HepG2 (cell line): ENCODE measurements around the gene SYNM. TPM values are rescaled to one million over a fixed set of nuclear protein-coding genes. Genes with fewer than 3 reads are reported as not detected.

Experiments
- ATAC-seq: fragments of 200-7000 bp; cut with Tn5 transposase; 3 replicates; pipeline ENCODE4 v1.9.1; 2020; ENCODE audit warnings: mild to moderate bottlenecking, moderate library complexity
- BruUV-seq: library from RNA; stranded (reverse); fragments of 400-500 nt; replicated peaks from 2 replicates; lab custom pipeline; 2021; lab: Mats Ljungman, UMichigan
- CTCF ChIA-PET: fragments of 300-600 bp; formaldehyde crosslinking; extraction: SDS; loops from one replicate; lab custom pipeline; 2021; ENCODE audit warnings: low total read pairs, inconsistent platforms, low intra/inter-chr PET ratio; lab: Yijun Ruan, JAX
- POLR2A ChIA-PET: fragments of 350-600 bp; sonication (Branson Sonifier 250); formaldehyde crosslinking; loops from one replicate; lab custom pipeline; 2020; ENCODE audit warnings: antibody characterized with exemption, inconsistent platforms; lab: Yijun Ruan, JAX
- DNase-seq: peaks from one replicate; pipeline ENCODE4 v3.0.0-alpha.2; 2015; ENCODE audit warnings: low spot score
- FAIRE-seq: peaks from 3 replicates; lab custom pipeline; 2011; peaks lifted over from hg19 to GRCh38; lab: Jason Lieb, UNC
- H2AFZ ChIP-seq: one replicate; pipeline ENCODE4 v1.6.1; 2011; ENCODE audit warnings: low read length, inconsistent platforms
- H3K27ac ChIP-seq: fragments of 300-600 bp; 3 replicates; pipeline ENCODE4 v1.8.0; 2011; ENCODE audit warnings: mixed run types, mild to moderate bottlenecking, mixed read lengths, low read length, inconsistent platforms; ENCODE audit not compliant: insufficient read depth; ENCODE audit errors: extremely low read length
- H3K27me3 ChIP-seq, 2 experiments: fragments of 200-600 bp in 1 of 2; 2 replicates in 1 of 2; 3 replicates in 1 of 2; pipeline versions ENCODE4 v1.6.0 to v1.8.0; 2011; ENCODE audit warnings: low read length in 2 of 2, mild to moderate bottlenecking in 2 of 2, moderate library complexity in 2 of 2, inconsistent platforms in 1 of 2; ENCODE audit not compliant: insufficient read depth in 2 of 2, control insufficient read depth in 1 of 2
- H3K36me3 ChIP-seq, 2 experiments: fragments of 200-600 bp in 1 of 2; replicated peaks in 1 of 2; 2 replicates in 1 of 2; 3 replicates in 1 of 2; pipeline versions ENCODE4 v1.5.1 to v1.8.0; 2011; ENCODE audit warnings: low read length in 2 of 2, inconsistent platforms in 1 of 2; ENCODE audit not compliant: insufficient read depth in 2 of 2, control insufficient read depth in 1 of 2
- H3K4me1 ChIP-seq: 2 replicates; pipeline ENCODE4 v1.5.1; 2012; ENCODE audit warnings: low read length, inconsistent platforms; ENCODE audit not compliant: insufficient read depth
- H3K4me2 ChIP-seq: 2 replicates; pipeline ENCODE4 v1.6.0; 2011; ENCODE audit warnings: low read depth, low read length, inconsistent platforms
- H3K4me3 ChIP-seq, 3 experiments: fragments of 200-600 bp in 1 of 3; sonication (generic), shearing (Covaris generic) in 1 of 3; replicated peaks in 1 of 3; 2 replicates each; pipeline ENCODE4 v1.5.1; 2011 to 2016; ENCODE audit warnings: low read length in 3 of 3, inconsistent platforms in 2 of 3, low read depth in 2 of 3, mild to moderate bottlenecking in 2 of 3, control low read depth in 1 of 3, mixed read lengths in 1 of 3; ENCODE audit not compliant: insufficient read depth in 1 of 3
- H3K79me2 ChIP-seq: one replicate; pipeline ENCODE4 v1.6.1; 2011; ENCODE audit warnings: low read length, inconsistent platforms; ENCODE audit not compliant: insufficient read depth
- H3K9ac ChIP-seq: 2 replicates; pipeline ENCODE4 v1.6.0; 2011; ENCODE audit warnings: mild to moderate bottlenecking, low read depth, low read length, inconsistent platforms; ENCODE audit not compliant: insufficient read depth
- H3K9me3 ChIP-seq: 2 replicates; pipeline ENCODE4 v1.5.1; 2012; ENCODE audit warnings: mild to moderate bottlenecking, low read length
- H4K20me1 ChIP-seq: 2 replicates; pipeline ENCODE4 v1.6.0; 2011; ENCODE audit warnings: inconsistent platforms, mild to moderate bottlenecking, low read length, moderate library complexity; ENCODE audit not compliant: insufficient read depth
- AGO1 ChIP-seq: fragments of 200-400 bp; formaldehyde crosslinking; IDR thresholded peaks from 2 replicates; pipeline ENCODE4 v1.6.1; 2017; ENCODE audit warnings: mild to moderate bottlenecking, low read depth, low read length, moderate library complexity; ENCODE audit not compliant: poor library complexity, severe bottlenecking
- ZNF460 ChIP-seq: sonication (generic); formaldehyde crosslinking; IDR thresholded peaks from 2 replicates; pipeline ENCODE4 v1.5.1; 2020; ENCODE audit warnings: missing genetic modification reagents, mild to moderate bottlenecking, borderline replicate concordance
- ZSCAN30 ChIP-seq: sonication (generic); formaldehyde crosslinking; IDR thresholded peaks from 2 replicates; pipeline ENCODE4 v1.5.0; 2020; ENCODE audit warnings: mild to moderate bottlenecking, missing genetic modification reagents
- WGBS: methylation state at CpG from one replicate; pipeline ENCODE4 v1.1.6; 2017; ENCODE audit warnings: low lambda C conversion rate; 5-methylcytosine and 5-hydroxymethylcytosine counted together
- in situ Hi-C: cut with HindIII; loops from 2 replicates; pipeline ENCODE4 v1.10.0; 2017; ENCODE audit warnings: low pct_unique_long_range_greater_than_20kb; ENCODE audit not compliant: extremely low pct_ligation_motif_present
- intact Hi-C: fragments of 100-400 bp; cut with micrococcal nuclease; formaldehyde crosslinking; loops from one replicate; pipeline ENCODE4 v1.10.0; 2022; ENCODE audit not compliant: unreplicated experiment
- polyA plus RNA-seq, 8 experiments: library from polyadenylated mRNA; depleted of rRNA in 3 of 8; stranded (reverse) in 7 of 8; unstranded in 1 of 8; fragments of >200 nt; fragmentation: Illumina TruSeq in 4 of 8; extraction: Trizol in 4 of 8; gene quantifications; 2 replicates each; pipeline versions ENCODE4 v1.2.1 to v1.2.3, GENCODE V29; 2011 to 2016; ENCODE audit warnings: low read depth in 4 of 8, missing spikeins in 1 of 8, mixed read lengths in 1 of 8; ENCODE audit not compliant: insufficient read depth in 1 of 8
- total RNA-seq, 5 experiments: library from RNA; depleted of rRNA; stranded (reverse); fragments of >200 nt; fragmentation: Illumina TruSeq; extraction: Trizol; gene quantifications; 2 replicates each; pipeline ENCODE4 v1.2.3, GENCODE V29; 2016; ENCODE audit warnings: low read depth in 1 of 5
- TF ChIP-seq, protein P1 (sequence below): sonication (generic); formaldehyde crosslinking; IDR thresholded peaks from 2 replicates; pipeline ENCODE4 v1.4.0; 2020; ENCODE audit warnings: missing genetic modification reagents, borderline replicate concordance

SYNM gene
- total and polyA plus RNA-seq, 2 of the 13 experiments (the other 11 are each of a cell fraction or from before 2014, with no cell fraction given): 1.1 to 3.7 TPM

DNA sequence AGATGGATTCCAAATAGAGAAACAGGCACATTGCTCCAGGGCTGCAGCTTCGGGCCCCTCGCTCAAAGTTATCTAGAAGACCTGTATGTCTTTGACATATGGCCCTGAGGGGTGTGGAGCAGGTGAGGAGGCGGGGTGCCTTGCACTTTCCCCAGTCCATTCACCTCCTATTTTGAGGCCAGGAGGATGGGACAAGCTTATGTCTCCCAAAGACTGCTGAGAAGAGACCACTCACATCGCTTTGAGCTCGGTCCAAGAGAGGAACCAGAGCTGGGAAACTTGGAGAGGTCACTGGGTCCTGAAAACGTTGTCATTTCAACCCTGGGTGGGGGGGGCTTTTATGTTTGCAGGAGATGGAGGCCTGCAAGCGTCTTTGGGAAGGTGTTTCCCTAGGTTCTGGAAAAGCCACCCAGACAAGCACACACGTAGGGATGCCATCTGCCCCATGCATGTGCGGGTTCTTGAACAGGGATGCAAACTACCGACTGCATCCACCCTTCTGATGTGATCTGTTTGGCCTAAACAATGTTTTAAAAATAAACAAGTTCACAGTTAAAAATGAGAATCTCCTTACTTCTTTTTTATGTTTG lies 33.7 kb upstream of the SYNM start:
- no peak for DNase-seq
- H3K27me3 ChIP-seq: peaks cover 0 to 40% of the 10 kb centered on the region in 2 experiments; a peak in 4 of 5 replicates
- H3K36me3 ChIP-seq: no peaks in the 10 kb centered on the region
- intact Hi-C loops: loop anchor here (10.0 kb wide), 1 partner anchor 296 kb away; no protein-coding TSS in a partner anchor
- H3K27ac ChIP-seq: no peak overlapping the region
- ChIA-PET CTCF (no interaction called here), POLR2A (no interaction called here)
- no peaks in the 10 kb centered on the region for H4K20me1 ChIP-seq
- H2AFZ ChIP-seq: no peak overlapping the region
- no peak for FAIRE-seq
- in situ Hi-C loops: no loop called here
- ATAC-seq: no peak
- peaks cover 2% of the 10 kb centered on the region; the same call in 1 of the 2 replicates for H3K4me1 ChIP-seq
- WGBS: 25% methylated on average over 7 of the region's 10 CpGs
- no peak overlapping the region for H3K9ac ChIP-seq
- no peak overlapping the region for H3K4me2 ChIP-seq
- no peak overlapping the region for H3K4me3 ChIP-seq
- no TSS peak for BruUV-seq
- H3K79me2 ChIP-seq: no peaks in the 10 kb centered on the region
- TF ChIP-seq AGO1 (no peak), ZNF460 (CRISPR knock-in tag) (no peak), ZSCAN30 (CRISPR knock-in tag) (no peak)
- TF ChIP-seq, protein P1, sequence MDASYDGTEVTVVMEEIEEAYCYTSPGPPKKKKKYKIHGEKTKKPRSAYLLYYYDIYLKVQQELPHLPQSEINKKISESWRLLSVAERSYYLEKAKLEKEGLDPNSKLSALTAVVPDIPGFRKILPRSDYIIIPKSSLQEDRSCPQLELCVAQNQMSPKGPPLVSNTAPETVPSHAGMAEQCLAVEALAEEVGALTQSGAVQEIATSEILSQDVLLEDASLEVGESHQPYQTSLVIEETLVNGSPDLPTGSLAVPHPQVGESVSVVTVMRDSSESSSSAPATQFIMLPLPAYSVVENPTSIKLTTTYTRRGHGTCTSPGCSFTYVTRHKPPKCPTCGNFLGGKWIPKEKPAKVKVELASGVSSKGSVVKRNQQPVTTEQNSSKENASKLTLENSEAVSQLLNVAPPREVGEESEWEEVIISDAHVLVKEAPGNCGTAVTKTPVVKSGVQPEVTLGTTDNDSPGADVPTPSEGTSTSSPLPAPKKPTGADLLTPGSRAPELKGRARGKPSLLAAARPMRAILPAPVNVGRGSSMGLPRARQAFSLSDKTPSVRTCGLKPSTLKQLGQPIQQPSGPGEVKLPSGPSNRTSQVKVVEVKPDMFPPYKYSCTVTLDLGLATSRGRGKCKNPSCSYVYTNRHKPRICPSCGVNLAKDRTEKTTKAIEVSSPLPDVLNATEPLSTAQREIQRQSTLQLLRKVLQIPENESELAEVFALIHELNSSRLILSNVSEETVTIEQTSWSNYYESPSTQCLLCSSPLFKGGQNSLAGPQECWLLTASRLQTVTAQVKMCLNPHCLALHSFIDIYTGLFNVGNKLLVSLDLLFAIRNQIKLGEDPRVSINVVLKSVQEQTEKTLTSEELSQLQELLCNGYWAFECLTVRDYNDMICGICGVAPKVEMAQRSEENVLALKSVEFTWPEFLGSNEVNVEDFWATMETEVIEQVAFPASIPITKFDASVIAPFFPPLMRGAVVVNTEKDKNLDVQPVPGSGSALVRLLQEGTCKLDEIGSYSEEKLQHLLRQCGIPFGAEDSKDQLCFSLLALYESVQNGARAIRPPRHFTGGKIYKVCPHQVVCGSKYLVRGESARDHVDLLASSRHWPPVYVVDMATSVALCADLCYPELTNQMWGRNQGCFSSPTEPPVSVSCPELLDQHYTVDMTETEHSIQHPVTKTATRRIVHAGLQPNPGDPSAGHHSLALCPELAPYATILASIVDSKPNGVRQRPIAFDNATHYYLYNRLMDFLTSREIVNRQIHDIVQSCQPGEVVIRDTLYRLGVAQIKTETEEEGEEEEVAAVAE: no peak
- H3K9me3 ChIP-seq: no peaks in the 10 kb centered on the region
